HUES48 (cell line): ENCODE data around the gene HSPG2.

ENCODE experiments used
- H3K27ac ChIP-seq: one replicate; pipeline ENCODE4 v1.7.0; 2013; ENCODE audit warnings: low read depth, low read length, inconsistent platforms
- H3K27me3 ChIP-seq: 2 replicates; pipeline ENCODE4 v1.6.1; 2013; ENCODE audit warnings: mild to moderate bottlenecking, low read length; ENCODE audit not compliant: control insufficient read depth, insufficient read depth
- H3K36me3 ChIP-seq: 2 replicates; pipeline ENCODE4 v1.6.1; 2013; ENCODE audit warnings: low read length; ENCODE audit not compliant: control insufficient read depth, insufficient read depth
- H3K4me1 ChIP-seq: 2 replicates; pipeline ENCODE4 v1.6.1; 2013; ENCODE audit warnings: mild to moderate bottlenecking, low read length; ENCODE audit not compliant: control insufficient read depth, insufficient read depth
- H3K4me3 ChIP-seq: 2 replicates; pipeline ENCODE4 v1.5.1; 2013; ENCODE audit warnings: mild to moderate bottlenecking, low read depth, low read length
- H3K9ac ChIP-seq: 2 replicates; pipeline ENCODE4 v1.6.1; 2013; ENCODE audit warnings: mild to moderate bottlenecking, low read depth, low read length, moderate library complexity
- H3K9me3 ChIP-seq: 2 replicates; pipeline ENCODE4 v1.6.1; 2013; ENCODE audit warnings: low read length; ENCODE audit not compliant: control insufficient read depth, insufficient read depth

The HSPG2 gene

DNA sequence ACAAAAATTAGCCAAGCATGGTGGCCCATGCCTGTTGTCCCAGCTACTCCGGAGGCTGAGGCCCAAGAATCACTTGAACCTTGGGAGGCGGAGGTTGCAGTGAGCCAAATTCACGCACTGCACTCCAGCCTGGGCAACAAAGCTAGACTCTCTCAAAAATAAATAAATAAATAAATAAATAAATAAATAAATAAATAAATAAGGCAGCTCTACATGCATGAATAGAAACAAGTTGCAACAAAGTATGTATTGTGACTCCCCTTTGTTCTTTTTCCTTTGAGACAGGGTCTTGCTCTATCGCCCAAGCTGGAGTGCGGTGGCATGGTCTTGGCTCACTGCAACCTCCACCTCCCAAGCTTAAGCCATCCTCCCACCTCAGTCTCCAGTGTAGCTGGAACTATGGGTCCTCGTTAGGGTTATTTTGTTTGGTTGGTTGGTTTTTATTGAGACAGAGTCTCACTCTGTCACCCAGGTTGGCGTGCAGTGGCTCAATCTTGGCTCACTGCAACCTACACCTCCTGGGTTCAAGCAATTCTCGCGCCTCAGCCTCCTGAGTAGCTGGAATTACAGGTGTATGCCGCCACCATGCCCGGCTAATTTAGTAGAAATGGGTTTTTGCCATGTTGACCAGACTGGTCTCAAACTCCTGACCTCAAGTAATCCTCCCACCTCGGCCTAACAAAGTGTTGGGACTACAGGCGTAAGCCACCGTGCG lies 162.1 kb downstream of the HSPG2 start:
- H3K4me1 ChIP-seq, result no peaks in the 10 kb centered on the region
- no peaks in the 10 kb centered on the region for H3K36me3 ChIP-seq
- H3K9me3 ChIP-seq, result no peaks in the 10 kb centered on the region
- H3K27ac ChIP-seq, result no peak overlapping the region
- H3K4me3 ChIP-seq, result no peak overlapping the region
- H3K27me3 ChIP-seq, result no peaks in the 10 kb centered on the region
- no peak overlapping the region for H3K9ac ChIP-seq

GRCh38 chr1:21773585-21773984 lies 163.5 kb downstream of the HSPG2 start:
- Histone ChIP-seq H3K27me3 (no peaks in the 10 kb centered on the region), H3K9me3 (no peaks in the 10 kb centered on the region), H3K4me3 (no peak overlapping the region), H3K9ac (no peak overlapping the region), H3K36me3 (0 out of 2 replicates have a peak, but pooled peaks cover 4% of the 10 kb centered on the region), H3K4me1 (no peaks in the 10 kb centered on the region), H3K27ac (no peak overlapping the region)
